ENCODE data around the gene SPDYA. TPM values are rescaled to one million over a fixed set of nuclear protein-coding genes. Genes with fewer than 3 reads are reported as not detected.

SPDYA gene
- total RNA-seq, 4 donors from 2014 or later = 0.26 to 2.3 (median 1.0) TPM

GRCh38 chr2:28768422-28768821 is 42.2 kb upstream of the SPDYA start:
- no peak overlapping the region for H3K4me3 ChIP-seq
- DNase-seq (ENCODE audit: low spot score in 2 of 2) = no peak
- H3K36me3 ChIP-seq = no peaks in the 10 kb centered on the region
- TF ChIP-seq, protein P1, sequence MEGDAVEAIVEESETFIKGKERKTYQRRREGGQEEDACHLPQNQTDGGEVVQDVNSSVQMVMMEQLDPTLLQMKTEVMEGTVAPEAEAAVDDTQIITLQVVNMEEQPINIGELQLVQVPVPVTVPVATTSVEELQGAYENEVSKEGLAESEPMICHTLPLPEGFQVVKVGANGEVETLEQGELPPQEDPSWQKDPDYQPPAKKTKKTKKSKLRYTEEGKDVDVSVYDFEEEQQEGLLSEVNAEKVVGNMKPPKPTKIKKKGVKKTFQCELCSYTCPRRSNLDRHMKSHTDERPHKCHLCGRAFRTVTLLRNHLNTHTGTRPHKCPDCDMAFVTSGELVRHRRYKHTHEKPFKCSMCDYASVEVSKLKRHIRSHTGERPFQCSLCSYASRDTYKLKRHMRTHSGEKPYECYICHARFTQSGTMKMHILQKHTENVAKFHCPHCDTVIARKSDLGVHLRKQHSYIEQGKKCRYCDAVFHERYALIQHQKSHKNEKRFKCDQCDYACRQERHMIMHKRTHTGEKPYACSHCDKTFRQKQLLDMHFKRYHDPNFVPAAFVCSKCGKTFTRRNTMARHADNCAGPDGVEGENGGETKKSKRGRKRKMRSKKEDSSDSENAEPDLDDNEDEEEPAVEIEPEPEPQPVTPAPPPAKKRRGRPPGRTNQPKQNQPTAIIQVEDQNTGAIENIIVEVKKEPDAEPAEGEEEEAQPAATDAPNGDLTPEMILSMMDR (IDR thresholded peaks at IDR 0.05) = no peak
- TF ChIP-seq EP300 (IDR thresholded peaks at IDR 0.05) = no peak
- no peak for TF ChIP-seq POLR2A (IDR thresholded peaks at IDR 0.05)
- TF ChIP-seq POLR2AphosphoS5 (IDR thresholded peaks at IDR 0.05) = no peak
- H3K9me3 ChIP-seq = no peaks in the 10 kb centered on the region
- peaks cover 49% of the 10 kb centered on the region for H3K4me1 ChIP-seq
- H3K27me3 ChIP-seq = no peaks in the 10 kb centered on the region
- no peak overlapping the region for H3K27ac ChIP-seq

GRCh38 chr2:28768952-28769351 is 41.7 kb upstream of the SPDYA start:
- no peak for TF ChIP-seq EP300 (IDR thresholded peaks at IDR 0.05)
- no peak for TF ChIP-seq POLR2AphosphoS5 (IDR thresholded peaks at IDR 0.05)
- TF ChIP-seq, protein P1 (IDR thresholded peaks at IDR 0.05) = no peak
- TF ChIP-seq POLR2A (IDR thresholded peaks at IDR 0.05) = no peak
- H3K36me3 ChIP-seq = no peaks in the 10 kb centered on the region
- H3K27ac ChIP-seq = no peak overlapping the region
- H3K4me1 ChIP-seq = peaks cover 51% of the 10 kb centered on the region
- no peaks in the 10 kb centered on the region for H3K27me3 ChIP-seq
- 89% methylated on average over 5 of the region's 5 CpGs for WGBS
- no peak for DNase-seq (ENCODE audit: low spot score in 2 of 2)
- H3K4me3 ChIP-seq = no peak overlapping the region
- H3K9me3 ChIP-seq = no peaks in the 10 kb centered on the region

GRCh38 chr2:28772351-28772750 is 38.3 kb upstream of the SPDYA start:
- Histone ChIP-seq H3K27me3 (no peaks in the 10 kb centered on the region), H3K4me1 (peaks cover 51% of the 10 kb centered on the region), H3K9me3 (no peaks in the 10 kb centered on the region), H3K27ac (no peak overlapping the region), H3K36me3 (no peaks in the 10 kb centered on the region), H3K4me3 (no peak overlapping the region)
- WGBS = 69% methylated on average over 2 of the region's 2 CpGs
- TF ChIP-seq, protein P1 (IDR thresholded peaks at IDR 0.05) = no peak
- TF ChIP-seq POLR2AphosphoS5 (IDR thresholded peaks at IDR 0.05) (no peak), EP300 (IDR thresholded peaks at IDR 0.05) (no peak), POLR2A (IDR thresholded peaks at IDR 0.05) (no peak)
- DNase-seq (ENCODE audit: low spot score in 2 of 2) = no peak

- Histone ChIP-seq H3K36me3 (peaks cover 40% of the 10 kb centered on the region), H3K27ac (no peak overlapping the region)
Measured at GRCh38 chr2:28776471-28776870, 34.2 kb upstream of the SPDYA start.

GRCh38 chr2:28778392-28778791 is 32.2 kb upstream of the SPDYA start:
- no peaks in the 10 kb centered on the region for H3K9me3 ChIP-seq
- H3K27ac ChIP-seq = no peak overlapping the region
- H3K27me3 ChIP-seq = no peaks in the 10 kb centered on the region
- TF ChIP-seq POLR2A (IDR thresholded peaks at IDR 0.05) = no peak
- no peak for TF ChIP-seq POLR2AphosphoS5 (IDR thresholded peaks at IDR 0.05)
- no peak for TF ChIP-seq EP300 (IDR thresholded peaks at IDR 0.05)
- TF ChIP-seq, protein P1 (IDR thresholded peaks at IDR 0.05) = no peak
- H3K4me3 ChIP-seq = no peak overlapping the region
- no peak for DNase-seq (ENCODE audit: low spot score in 2 of 2)
- 97% methylated on average over 5 of the region's 5 CpGs for WGBS
- H3K4me1 ChIP-seq = peaks cover 16% of the 10 kb centered on the region
- peaks cover 59% of the 10 kb centered on the region for H3K36me3 ChIP-seq

More at GRCh38 chr2:28776471-28776870, 34.2 kb upstream of the SPDYA start:
- H3K4me1 ChIP-seq = peaks cover 34% of the 10 kb centered on the region
- no peaks in the 10 kb centered on the region for H3K9me3 ChIP-seq
- DNase-seq (ENCODE audit: low spot score in 2 of 2) = no peak
- WGBS = 87% methylated on average over 6 of the region's 6 CpGs
- H3K27me3 ChIP-seq = no peaks in the 10 kb centered on the region
- no peak overlapping the region for H3K4me3 ChIP-seq
- TF ChIP-seq POLR2AphosphoS5 (IDR thresholded peaks at IDR 0.05) (no peak), POLR2A (IDR thresholded peaks at IDR 0.05) (no peak), EP300 (IDR thresholded peaks at IDR 0.05) (no peak)
- TF ChIP-seq, protein P1 (IDR thresholded peaks at IDR 0.05) = no peak

All from suprapubic skin (tissue), 4 donors.